HepG2 (cell line): ENCODE results near the gene LYRM4. TPM values are rescaled to one million over a fixed set of nuclear protein-coding genes. Genes with fewer than 3 reads are reported as not detected.

Experiments used
- ARNT2 ChIP-seq: sonication (generic); formaldehyde crosslinking; IDR thresholded peaks from 2 replicates; pipeline ENCODE4 v1.8.0; 2022; ENCODE audit warnings: mild to moderate bottlenecking, low read depth, missing genetic modification reagents, moderate library complexity
- ATF7 ChIP-seq, 2 experiments: fragments of 450-650 bp in 1 of 2; sonication (generic) in 1 of 2; formaldehyde crosslinking in 1 of 2; IDR thresholded peaks; 2 replicates each; pipeline versions ENCODE4 v1.4.0 to v1.6.1; 2016 to 2020; ENCODE audit warnings: antibody characterized with exemption in 1 of 2, mild to moderate bottlenecking in 1 of 2, missing genetic modification reagents in 1 of 2
- CBX5 ChIP-seq: sonication (generic); formaldehyde crosslinking; IDR thresholded peaks from 2 replicates; pipeline ENCODE4 v1.4.0; 2020; ENCODE audit warnings: missing genetic modification reagents, borderline replicate concordance
- LCORL ChIP-seq, 2 experiments: fragments of 450-650 bp in 1 of 2; sonication (generic) in 1 of 2; formaldehyde crosslinking in 1 of 2; IDR thresholded peaks; 2 replicates each; pipeline versions ENCODE4 v1.5.0 to v1.6.1; 2017 to 2020; ENCODE audit warnings: antibody characterized with exemption in 1 of 2, missing genetic modification reagents in 1 of 2
- MAX ChIP-seq: IDR thresholded peaks from 2 replicates; pipeline ENCODE4 v1.6.1; 2012; ENCODE audit warnings: inconsistent platforms
- MTF1 ChIP-seq: sonication (generic); formaldehyde crosslinking; IDR thresholded peaks from 2 replicates; pipeline ENCODE4 v1.5.0; 2020; ENCODE audit warnings: missing genetic modification reagents
- PAWR ChIP-seq: sonication (generic); formaldehyde crosslinking; IDR thresholded peaks from 2 replicates; pipeline ENCODE4 v1.4.0; 2020; ENCODE audit warnings: missing genetic modification reagents, mild to moderate bottlenecking, borderline replicate concordance
- SMYD3 ChIP-seq: sonication (generic); formaldehyde crosslinking; IDR thresholded peaks from 2 replicates; pipeline ENCODE4 v1.8.1; 2023; ENCODE audit warnings: mild to moderate bottlenecking, missing genetic modification reagents
- SOX6 ChIP-seq, 2 experiments: fragments of 450-650 bp in 1 of 2; sonication (generic) in 1 of 2; formaldehyde crosslinking in 1 of 2; IDR thresholded peaks; 2 replicates each; pipeline versions ENCODE4 v1.4.0 to v1.6.1; 2017 to 2020; ENCODE audit warnings: antibody characterized with exemption in 1 of 2, mild to moderate bottlenecking in 1 of 2, missing genetic modification reagents in 1 of 2
- SRF ChIP-seq: IDR thresholded peaks from 2 replicates; pipeline ENCODE4 v1.6.1; 2011; ENCODE audit warnings: mild to moderate bottlenecking, low read depth, low read length, moderate library complexity
- ZBTB20 ChIP-seq: sonication (generic); formaldehyde crosslinking; IDR thresholded peaks from 2 replicates; pipeline ENCODE4 v1.8.1; 2023; ENCODE audit warnings: missing genetic modification reagents, low read depth, mild to moderate bottlenecking, borderline replicate concordance
- ZMYM4 ChIP-seq: sonication (generic); formaldehyde crosslinking; IDR thresholded peaks from 2 replicates; pipeline ENCODE4 v1.8.1; 2023; ENCODE audit warnings: mild to moderate bottlenecking, missing genetic modification reagents
- ZNF18 ChIP-seq: sonication (generic); formaldehyde crosslinking; IDR thresholded peaks from 2 replicates; pipeline ENCODE4 v1.8.0; 2022; ENCODE audit warnings: mild to moderate bottlenecking, missing genetic modification reagents; ENCODE audit not compliant: insufficient replicate concordance
- ZNF317 ChIP-seq: sonication (generic); formaldehyde crosslinking; IDR thresholded peaks from 2 replicates; pipeline ENCODE4 v1.5.0; 2020; ENCODE audit warnings: mild to moderate bottlenecking, missing genetic modification reagents
- polyA plus RNA-seq, 8 experiments: library from polyadenylated mRNA; depleted of rRNA in 3 of 8; stranded (reverse) in 7 of 8; unstranded in 1 of 8; fragments of >200 nt; fragmentation: Illumina TruSeq in 4 of 8; extraction: Trizol in 4 of 8; gene quantifications; 2 replicates each; pipeline versions ENCODE4 v1.2.1 to v1.2.3, GENCODE V29; 2011 to 2016; ENCODE audit warnings: low read depth in 4 of 8, missing spikeins in 1 of 8, mixed read lengths in 1 of 8; ENCODE audit not compliant: insufficient read depth in 1 of 8
- total RNA-seq, 5 experiments: library from RNA; depleted of rRNA; stranded (reverse); fragments of >200 nt; fragmentation: Illumina TruSeq; extraction: Trizol; gene quantifications; 2 replicates each; pipeline ENCODE4 v1.2.3, GENCODE V29; 2016; ENCODE audit warnings: low read depth in 1 of 5
- TF ChIP-seq, protein P1 (sequence below): IDR thresholded peaks from 2 replicates; pipeline ENCODE4 v1.6.1; 2016; ENCODE audit warnings: control low read depth
- TF ChIP-seq, protein P2 (sequence below): sonication (generic); formaldehyde crosslinking; IDR thresholded peaks from 2 replicates; pipeline ENCODE4 v1.4.0; 2020; ENCODE audit warnings: missing genetic modification reagents

Gene LYRM4
- total and polyA plus RNA-seq, 2 of the 13 experiments (the other 11 are each of a cell fraction or from before 2014, with no cell fraction given), result 64.6 to 67.5 TPM

GRCh38 chr6:5080574-5080973, 180.2 kb downstream of the LYRM4 start (continued):
- TF ChIP-seq, protein P1, sequence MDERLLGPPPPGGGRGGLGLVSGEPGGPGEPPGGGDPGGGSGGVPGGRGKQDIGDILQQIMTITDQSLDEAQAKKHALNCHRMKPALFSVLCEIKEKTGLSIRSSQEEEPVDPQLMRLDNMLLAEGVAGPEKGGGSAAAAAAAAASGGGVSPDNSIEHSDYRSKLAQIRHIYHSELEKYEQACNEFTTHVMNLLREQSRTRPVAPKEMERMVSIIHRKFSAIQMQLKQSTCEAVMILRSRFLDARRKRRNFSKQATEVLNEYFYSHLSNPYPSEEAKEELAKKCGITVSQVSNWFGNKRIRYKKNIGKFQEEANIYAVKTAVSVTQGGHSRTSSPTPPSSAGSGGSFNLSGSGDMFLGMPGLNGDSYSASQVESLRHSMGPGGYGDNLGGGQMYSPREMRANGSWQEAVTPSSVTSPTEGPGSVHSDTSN (CRISPR knock-in tag), result no peak
- TF ChIP-seq MAX (no peak), CBX5 (CRISPR knock-in tag) (no peak), SRF (no peak), ZNF317 (CRISPR knock-in tag) (0 out of 2 replicates have a peak, but pooled peaks have one; percentile 16), ZBTB20 (peak; percentile 79; the same call in 1 of the 2 replicates), PAWR (CRISPR knock-in tag) (no peak), SMYD3 (CRISPR knock-in tag) (no peak), ATF7 (IDR thresholded peaks at IDR 0.05) (0 out of 2 replicates have a peak, but pooled peaks have one; percentile 14), ATF7 (CRISPR knock-in tag; IDR thresholded peaks at IDR 0.05) (peak; percentile 66; the same call in 1 of the 2 replicates), MTF1 (CRISPR knock-in tag) (no peak), ZNF18 (CRISPR knock-in tag) (no peak), ZMYM4 (CRISPR knock-in tag) (peak; percentile 24; the same call in 1 of the 2 replicates), ARNT2 (CRISPR knock-in tag) (no peak), LCORL (IDR thresholded peaks at IDR 0.05) (no peak), LCORL (CRISPR knock-in tag; IDR thresholded peaks at IDR 0.05) (peak; percentile 82), SOX6 (IDR thresholded peaks at IDR 0.05) (no peak), SOX6 (CRISPR knock-in tag; IDR thresholded peaks at IDR 0.05) (peak; percentile 58; the same call in 1 of the 2 replicates)
- TF ChIP-seq, protein P2, sequence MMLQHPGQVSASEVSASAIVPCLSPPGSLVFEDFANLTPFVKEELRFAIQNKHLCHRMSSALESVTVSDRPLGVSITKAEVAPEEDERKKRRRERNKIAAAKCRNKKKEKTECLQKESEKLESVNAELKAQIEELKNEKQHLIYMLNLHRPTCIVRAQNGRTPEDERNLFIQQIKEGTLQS (CRISPR knock-in tag), result 0 out of 2 replicates have a peak, but pooled peaks have one; percentile 19
